Ovary (tissue), 9 donors: ENCODE data around the gene TYSND1. TPM values are rescaled to one million over a fixed set of nuclear protein-coding genes. Genes with fewer than 3 reads are reported as not detected.

Experiments used
- DNase-seq, 5 donors: peaks; one replicate each; pipeline ENCODE4 v3.0.0-alpha.2; 2019 to 2020
- H3K27ac ChIP-seq, 2 donors: fragments of 200-600 bp; one replicate each; pipeline versions ENCODE4 v1.5.1 to v1.8.0; 2019 to 2022
- H3K27me3 ChIP-seq: fragments of 200-600 bp; one replicate; pipeline ENCODE4 v1.8.0; 2022
- H3K36me3 ChIP-seq: fragments of 200-600 bp; sonication (generic); one replicate; pipeline ENCODE4 v1.5.1; 2019
- H3K4me1 ChIP-seq: one replicate; pipeline ENCODE4 v1.8.1; 2013; ENCODE audit warnings: mild to moderate bottlenecking, moderate library complexity; ENCODE audit not compliant: insufficient read depth
- H3K4me3 ChIP-seq: fragments of 200-600 bp; sonication (generic); one replicate; pipeline ENCODE4 v1.5.1; 2017
- H3K9me3 ChIP-seq, 2 donors: fragments of 200-600 bp in 1 of 2; sonication (generic) in 1 of 2; one replicate each; pipeline versions ENCODE4 v1.5.1 to v1.8.1; 2013 to 2019; ENCODE audit warnings: mild to moderate bottlenecking in 1 of 2, moderate library complexity in 1 of 2
- CTCF ChIP-seq, 3 donors: fragments of 450-650 bp in 2 of 3; fragments of 200-600 bp in 1 of 3; IDR thresholded peaks; one replicate each; pipeline versions ENCODE4 v1.5.1 to v1.8.0; 2016 to 2022; ENCODE audit warnings: antibody characterized with exemption in 3 of 3, mild to moderate bottlenecking in 1 of 3
- EP300 ChIP-seq: sonication (generic); formaldehyde crosslinking; IDR thresholded peaks from one replicate; pipeline ENCODE4 v1.6.1; 2017; ENCODE audit warnings: antibody characterized with exemption
- POLR2A ChIP-seq: fragments of 450-650 bp; IDR thresholded peaks from one replicate; pipeline ENCODE4 v1.6.1; 2017; ENCODE audit warnings: antibody characterized with exemption, mild to moderate bottlenecking, moderate library complexity
- WGBS, 3 donors: extraction: QIAGEN DNeasy Blood & Tissue Kit in 1 of 3; methylation state at CpG; one replicate each; pipeline versions ENCODE4 v1.1.5 to v1.1.7; 2013 to 2017; 5-methylcytosine and 5-hydroxymethylcytosine counted together
- intact Hi-C, 4 donors: fragments of 100-400 bp; cut with DNase I; formaldehyde crosslinking; loops; one replicate each; pipeline versions ENCODE4 v1.11.0 to v1.15.1; 2022 to 2023
- polyA plus RNA-seq, 2 donors: library from polyadenylated mRNA; stranded (reverse); fragments of 200-250 nt in 1 of 2; fragments of 350-450 nt in 1 of 2; fragmentation: Illumina TruSeq in 1 of 2; extraction: RNeasy Lipid Tissue Mini Kit (QIAGEN cat#74804) in 1 of 2; gene quantifications; one replicate each; pipeline ENCODE4 v1.2.3, GENCODE V29; 2013 to 2014
- total RNA-seq, 7 donors: library from RNA; depleted of rRNA in 2 of 7; stranded (reverse); fragments of >200 nt in 2 of 7; fragmentation: NEBNext Ultra II Directional in 3 of 7; extraction: Animal tissue kit (Norgen Biotek cat#: 25700) in 3 of 7; gene quantifications; one replicate each; pipeline versions ENCODE4 v1.1.0 to v1.2.4, GENCODE V29; 2016 to 2023
- donor health status: DM: no; HTN: no; CAD: no; lungs with moderate emphysema.
- donor health status: DM: no; HTN: no; CAD: no.
- donor health status: Bipolar disorder and iron deficiency.
- donor health status: DM: yes; HTN: yes; CAD: no.
- donor health status: DM: no; HTN: no; CAD: no.
- donor health status: DM: yes; HTN: yes; CAD: no.

Gene TYSND1
- total and polyA plus RNA-seq, 9 donors = 3.5 to 12.4 (median 11.9) TPM

GRCh38 chr10:70144372-70145110 is 2.0 kb downstream of the TYSND1 start:
- 76 to 85% (median 76%) methylated on average over 18 of the region's 18 CpGs for WGBS, 3 donors
- Histone ChIP-seq H3K4me3 (peak overlapping the region; percentile 49), H3K27me3 (no peaks in the 10 kb centered on the region), H3K4me1 (peaks cover 10% of the 10 kb centered on the region), H3K9me3 (no peaks in the 10 kb centered on the region), H3K27ac (peak overlapping the region in 1 of 2 donors; percentile 91), H3K36me3 (no peaks in the 10 kb centered on the region)
- no peak for DNase-seq
- TF ChIP-seq CTCF (IDR thresholded peaks at IDR 0.05) = no peak
- no peak for TF ChIP-seq POLR2A
- no peak for TF ChIP-seq EP300
- intact Hi-C loops = no loop called here

GRCh38 chr10:70142555-70142954 is 3.9 kb downstream of the TYSND1 start:
- Histone ChIP-seq H3K27ac (no peak overlapping the region), H3K9me3 (no peaks in the 10 kb centered on the region), H3K4me1 (peaks cover 10% of the 10 kb centered on the region), H3K4me3 (no peak overlapping the region), H3K27me3 (no peaks in the 10 kb centered on the region), H3K36me3 (no peaks in the 10 kb centered on the region)
- 90 to 95% (median 94%) methylated on average over 10 of the region's 10 CpGs for WGBS, 3 donors
- TF ChIP-seq CTCF (IDR thresholded peaks at IDR 0.05) (no peak), EP300 (no peak), POLR2A (no peak)
- DNase-seq = no peak
- intact Hi-C loops = no loop called here

- no peak for DNase-seq
- H3K27ac ChIP-seq = no peak overlapping the region
- TF ChIP-seq CTCF (IDR thresholded peaks at IDR 0.05) (no peak), EP300 (no peak), POLR2A (no peak)
- H3K9me3 ChIP-seq = no peaks in the 10 kb centered on the region
- no peaks in the 10 kb centered on the region for H3K27me3 ChIP-seq
- peaks cover 10% of the 10 kb centered on the region for H3K4me1 ChIP-seq
- H3K4me3 ChIP-seq = no peak overlapping the region
- 80 to 92% (median 91%) methylated on average over 5 of the region's 5 CpGs for WGBS, 3 donors
- H3K36me3 ChIP-seq = no peaks in the 10 kb centered on the region
- intact Hi-C loops = no loop called here
Observed at GRCh38 chr10:70140297-70140696, 6.2 kb downstream of the TYSND1 start.

- intact Hi-C loops = no loop called here
Observed at GRCh38 chr10:70139997-70140250, 6.6 kb downstream of the TYSND1 start.

More at GRCh38 chr10:70139997-70140250, 6.6 kb downstream of the TYSND1 start:
- TF ChIP-seq CTCF (IDR thresholded peaks at IDR 0.05) (no peak), EP300 (no peak), POLR2A (no peak)
- H3K9me3 ChIP-seq = no peaks in the 10 kb centered on the region
- WGBS, 3 donors = 79 to 92% (median 87%) methylated on average over 6 of the region's 6 CpGs
- no peak overlapping the region for H3K27ac ChIP-seq
- peaks cover 8% of the 10 kb centered on the region for H3K4me1 ChIP-seq
- no peaks in the 10 kb centered on the region for H3K36me3 ChIP-seq
- H3K4me3 ChIP-seq = no peak overlapping the region
- no peak for DNase-seq
- H3K27me3 ChIP-seq = no peaks in the 10 kb centered on the region
